K562 (cell line): Measurements from ENCODE around the gene HLTF.

ENCODE experiments used
- CC2D1A ChIP-seq: fragments of 450-650 bp; IDR thresholded peaks from 2 replicates; pipeline ENCODE4 v1.6.1; 2017; ENCODE audit warnings: mild to moderate bottlenecking
- HNRNPL ChIP-seq: fragments of 200-400 bp; formaldehyde crosslinking; IDR thresholded peaks from 2 replicates; pipeline ENCODE4 v1.6.1; 2017; ENCODE audit warnings: low read depth, mild to moderate bottlenecking, low read length
- POLR2AphosphoS2 ChIP-seq: IDR thresholded peaks from 2 replicates; pipeline ENCODE4 v1.6.1; 2012; ENCODE audit warnings: low read length, improper control_type of control experiment
- SETDB1 ChIP-seq: IDR thresholded peaks from one replicate; pipeline ENCODE4 v1.6.1; 2012; ENCODE audit warnings: low read length, control low read depth, inconsistent platforms
- SP1 ChIP-seq: sonication (generic); formaldehyde crosslinking; IDR thresholded peaks from 2 replicates; pipeline ENCODE4 v1.8.1; 2022; ENCODE audit warnings: mild to moderate bottlenecking, missing genetic modification reagents
- ZSCAN29 ChIP-seq: fragments of 450-650 bp; IDR thresholded peaks from 2 replicates; pipeline ENCODE4 v1.6.1; 2017
- TF ChIP-seq, protein P1 (sequence below): fragments of 450-650 bp; IDR thresholded peaks from 2 replicates; pipeline ENCODE4 v1.6.1; 2016; ENCODE audit warnings: antibody characterized with exemption

DNA sequence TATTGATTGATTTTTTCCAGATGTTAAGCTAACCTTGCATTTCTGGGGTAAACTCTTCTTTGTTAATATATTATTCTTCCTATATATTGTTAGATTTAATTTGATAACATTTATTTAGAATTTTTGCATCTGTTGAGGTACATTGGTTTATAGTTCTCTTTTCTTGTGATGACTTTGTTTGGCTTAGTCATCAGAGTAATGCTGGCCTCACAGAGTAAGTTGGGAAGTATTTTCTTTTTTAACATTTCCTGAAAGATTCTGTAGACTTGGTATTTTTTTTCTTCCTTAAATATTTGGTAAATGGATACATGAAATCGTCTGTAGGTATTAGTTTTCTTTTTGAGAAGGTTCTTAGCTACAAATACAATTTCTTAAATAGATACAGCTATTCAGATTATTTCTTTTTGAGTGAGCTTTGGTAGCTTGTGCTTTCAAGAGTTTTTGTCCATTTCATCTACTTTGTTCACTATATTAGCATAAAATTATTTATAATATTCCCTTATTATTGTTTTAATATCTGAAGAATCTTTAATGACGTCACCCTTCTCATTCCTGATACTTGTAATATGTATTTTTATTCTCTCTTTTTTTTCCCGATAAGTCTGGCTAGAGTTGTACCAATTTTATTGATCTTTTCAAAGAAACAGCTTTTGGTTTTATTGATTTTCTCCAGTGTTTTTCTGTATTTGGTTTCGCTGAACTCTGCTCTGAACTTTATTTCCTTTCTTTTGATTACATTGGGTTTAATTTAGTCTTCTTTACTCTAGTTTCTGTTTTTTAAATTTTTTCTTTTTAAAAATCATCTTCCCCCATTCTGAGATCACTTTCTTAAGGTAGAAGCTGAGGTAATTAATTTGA, 36.6 kb upstream of the HLTF start:
- no peak for TF ChIP-seq SETDB1
- no peak for TF ChIP-seq HNRNPL
- TF ChIP-seq POLR2AphosphoS2, result no peak
- TF ChIP-seq SP1 (CRISPR knock-in tag), result no peak
- TF ChIP-seq ZSCAN29, result no peak
- TF ChIP-seq, protein P1, sequence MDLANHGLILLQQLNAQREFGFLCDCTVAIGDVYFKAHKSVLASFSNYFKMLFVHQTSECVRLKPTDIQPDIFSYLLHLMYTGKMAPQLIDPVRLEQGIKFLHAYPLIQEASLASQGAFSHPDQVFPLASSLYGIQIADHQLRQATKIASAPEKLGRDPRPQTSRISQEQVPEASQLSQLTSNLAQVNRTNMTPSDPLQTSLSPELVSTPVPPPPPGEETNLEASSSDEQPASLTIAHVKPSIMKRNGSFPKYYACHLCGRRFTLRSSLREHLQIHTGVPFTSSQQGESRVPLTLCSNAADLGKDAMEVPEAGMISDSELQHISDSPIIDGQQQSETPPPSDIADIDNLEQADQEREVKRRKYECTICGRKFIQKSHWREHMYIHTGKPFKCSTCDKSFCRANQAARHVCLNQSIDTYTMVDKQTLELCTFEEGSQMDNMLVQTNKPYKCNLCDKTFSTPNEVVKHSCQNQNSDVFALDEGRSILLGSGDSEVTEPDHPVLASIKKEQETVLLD, result no peak
- TF ChIP-seq CC2D1A, result no peak
